Activated effector memory CD4-positive, alpha-beta T cell treated with anti-CD3 and anti-CD28 coated beads, Interleukin-2, amount 50 U/mL, for 16 hours (primary cell): ENCODE results near the gene ABCC4.

ENCODE experiments used
- DNase-seq: peaks from one replicate; pipeline ENCODE4 v3.0.0-alpha.2; 2020

The ABCC4 gene

DNA sequence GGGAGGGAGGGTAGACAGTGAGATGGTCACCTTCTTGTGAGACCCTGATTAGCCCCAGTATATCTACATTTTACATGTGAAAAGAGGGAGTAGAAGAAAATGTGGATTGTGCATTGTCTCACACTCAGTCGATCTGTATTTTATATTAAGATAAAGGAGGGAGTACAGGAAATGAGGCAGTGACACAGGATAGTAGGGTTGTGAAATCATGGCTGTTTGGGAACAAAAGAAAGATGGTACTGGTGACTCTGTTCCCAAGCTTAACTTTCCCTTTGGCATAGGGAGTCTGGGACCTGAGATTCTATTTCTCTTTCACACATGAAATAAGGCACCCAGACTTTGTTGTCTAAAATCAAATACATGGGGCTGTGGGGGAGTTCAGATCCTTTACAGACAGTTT lies 194.7 kb downstream of the ABCC4 start:
- DNase-seq, result no peak

DNA sequence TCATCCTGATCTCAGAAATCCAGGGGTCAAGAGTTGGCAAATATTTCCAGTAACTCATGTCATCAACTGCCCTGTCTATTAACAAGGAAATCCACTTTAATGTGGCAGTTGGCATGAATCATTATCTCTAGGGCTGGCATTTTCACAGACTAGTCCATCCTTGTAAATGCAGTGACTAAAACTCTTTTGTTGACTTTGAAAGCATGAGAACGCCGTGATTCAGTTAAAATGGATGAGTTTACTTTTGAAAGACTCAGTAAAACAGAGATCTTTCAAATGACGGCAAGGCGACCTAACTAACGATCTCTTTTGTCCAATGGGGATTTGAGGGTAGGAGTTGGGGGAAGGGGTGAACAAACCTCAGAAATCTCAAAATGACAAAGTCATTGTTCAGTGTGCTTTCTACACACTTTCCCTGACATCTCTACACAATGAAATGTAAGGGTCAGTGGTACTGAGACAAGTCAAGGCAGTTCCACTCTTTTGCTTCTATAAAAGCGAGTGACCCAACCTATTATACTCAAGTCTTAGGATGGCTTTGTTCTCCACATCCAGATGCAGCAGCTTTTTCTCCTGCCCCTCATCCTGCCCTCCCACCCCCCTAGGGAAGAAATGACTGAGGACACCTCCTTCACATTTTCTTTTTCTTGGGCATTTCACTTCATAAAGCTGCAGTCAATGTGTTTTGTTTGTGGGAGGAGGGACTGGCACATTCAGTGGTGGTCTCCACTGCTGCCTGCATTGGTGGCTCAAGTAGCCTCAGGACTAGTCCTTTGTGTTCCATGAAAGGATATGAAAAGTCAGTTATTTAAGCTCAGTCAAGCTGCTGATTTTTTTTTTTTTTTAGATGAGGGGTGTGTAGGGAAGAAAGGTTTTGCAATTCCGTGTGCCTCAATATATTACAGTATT lies 200.5 kb downstream of the ABCC4 start:
- no peak for DNase-seq

DNA sequence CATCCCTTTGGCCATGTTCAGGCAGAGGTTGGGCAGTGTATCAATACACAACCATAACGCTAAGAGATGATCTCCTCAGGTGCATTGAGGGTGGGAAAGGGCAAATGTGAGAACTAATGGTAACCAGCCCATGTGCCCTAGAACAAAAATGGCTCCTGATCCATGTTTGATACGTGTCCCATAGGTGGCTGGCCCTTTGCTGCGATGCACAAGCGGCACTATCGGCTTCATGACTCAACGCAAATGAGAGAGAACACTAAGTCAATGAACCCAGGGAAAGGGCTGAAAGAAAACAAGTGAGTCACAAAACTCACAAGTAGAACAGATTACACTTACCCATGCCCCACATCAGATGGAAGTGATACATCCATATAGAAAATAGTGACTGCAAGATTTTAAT lies 201.7 kb downstream of the ABCC4 start:
- no peak for DNase-seq

DNA sequence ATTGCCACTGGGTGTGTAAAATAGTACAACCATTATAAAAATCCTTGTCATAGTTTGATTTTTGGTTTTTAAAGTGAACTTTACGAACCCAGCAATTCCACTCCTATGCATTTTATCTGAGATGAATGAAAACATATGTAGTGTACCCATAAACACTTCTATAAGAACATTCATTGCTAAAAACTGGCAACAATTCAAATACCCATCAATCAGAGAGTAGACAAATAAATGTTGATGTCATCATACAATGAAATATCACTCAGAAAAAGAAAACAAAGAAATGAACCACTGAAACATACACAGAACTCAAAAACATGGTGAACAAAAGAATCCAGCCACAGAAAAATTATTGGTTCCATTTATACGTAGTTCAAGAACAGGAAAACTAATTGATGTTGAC lies 202.3 kb downstream of the ABCC4 start:
- no peak for DNase-seq

DNA sequence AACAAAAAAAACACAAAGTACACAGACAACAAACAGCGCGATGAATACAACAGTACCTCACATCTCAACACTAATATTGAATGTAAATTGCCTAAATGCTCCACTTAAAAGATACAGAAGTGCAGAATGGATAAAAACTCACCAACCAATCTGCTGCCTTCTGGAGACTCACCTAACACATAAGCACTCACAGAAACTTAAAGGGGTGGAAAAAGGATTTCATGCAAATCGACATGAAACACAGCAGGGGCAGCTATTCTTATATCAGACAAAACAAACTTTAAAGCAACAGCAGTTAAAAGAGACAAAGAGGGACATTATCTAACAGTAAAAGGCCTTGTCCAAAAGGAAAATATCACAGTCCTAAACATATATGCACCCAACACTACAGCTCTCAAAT lies 209.5 kb downstream of the ABCC4 start:
- no peak for DNase-seq

DNA sequence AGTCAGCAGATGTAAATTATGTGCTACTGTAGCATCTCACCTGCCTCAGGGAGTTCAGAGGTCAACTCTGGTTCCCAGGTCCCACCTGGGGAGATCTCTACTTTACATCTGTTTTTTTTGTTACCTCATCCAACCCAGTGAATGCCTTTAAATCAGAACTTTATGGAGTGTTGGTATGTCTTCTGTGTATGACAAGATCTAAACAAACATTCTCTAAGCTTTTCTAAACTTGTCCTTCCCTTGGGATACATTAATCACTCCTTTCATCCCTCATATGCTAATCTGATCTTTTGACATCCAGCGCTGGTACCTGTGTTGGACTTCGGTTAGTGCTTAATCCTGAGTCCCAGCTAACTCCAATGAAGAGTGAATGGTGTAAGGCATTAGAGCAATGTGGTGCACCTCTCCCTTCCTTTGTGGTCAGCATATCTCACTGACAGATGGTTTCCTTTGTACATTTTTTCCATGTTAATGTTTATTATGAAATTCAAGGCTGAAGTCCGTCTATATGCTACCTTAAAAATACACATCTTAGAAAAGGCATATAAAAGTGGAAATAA lies 213.4 kb downstream of the ABCC4 start:
- DNase-seq, result no peak

DNA sequence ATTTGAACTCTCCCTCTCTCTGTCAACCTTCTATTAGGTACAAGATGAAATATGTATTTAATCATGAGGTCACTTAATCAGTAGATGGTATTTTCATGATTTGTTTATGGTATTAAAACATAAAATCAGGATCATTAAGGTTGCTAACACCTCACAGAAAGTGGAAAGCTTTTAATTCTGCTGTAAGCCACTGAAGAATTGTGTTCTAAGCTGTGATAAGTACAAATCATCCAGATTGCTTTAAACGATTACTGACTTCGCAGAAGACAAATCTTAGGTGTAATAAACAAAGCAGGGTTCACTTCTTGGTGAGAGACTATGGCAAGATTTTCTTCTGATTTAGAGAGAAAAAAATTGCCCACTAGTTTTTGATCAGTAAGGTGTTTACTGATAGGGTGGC lies 214.5 kb downstream of the ABCC4 start:
- no peak for DNase-seq

DNA sequence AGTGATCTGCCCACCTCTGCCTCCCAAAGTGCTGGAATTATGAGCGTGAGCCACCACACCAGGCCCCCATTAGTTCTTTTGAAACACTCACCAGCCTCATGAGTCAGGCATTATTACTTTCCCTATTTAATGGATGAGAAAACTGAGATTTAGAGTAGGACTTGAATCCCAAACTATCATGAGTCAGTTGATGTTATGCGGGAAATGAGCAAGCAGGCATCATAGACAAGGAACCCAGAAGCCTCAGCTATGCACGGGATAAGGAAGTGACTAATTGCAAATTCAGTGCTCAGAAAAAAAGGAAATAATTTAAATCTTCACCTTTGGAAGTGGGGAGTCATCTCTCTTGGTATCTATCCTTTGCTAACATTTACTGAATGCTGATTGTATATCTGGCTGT lies 217.5 kb downstream of the ABCC4 start:
- no peak for DNase-seq

DNA sequence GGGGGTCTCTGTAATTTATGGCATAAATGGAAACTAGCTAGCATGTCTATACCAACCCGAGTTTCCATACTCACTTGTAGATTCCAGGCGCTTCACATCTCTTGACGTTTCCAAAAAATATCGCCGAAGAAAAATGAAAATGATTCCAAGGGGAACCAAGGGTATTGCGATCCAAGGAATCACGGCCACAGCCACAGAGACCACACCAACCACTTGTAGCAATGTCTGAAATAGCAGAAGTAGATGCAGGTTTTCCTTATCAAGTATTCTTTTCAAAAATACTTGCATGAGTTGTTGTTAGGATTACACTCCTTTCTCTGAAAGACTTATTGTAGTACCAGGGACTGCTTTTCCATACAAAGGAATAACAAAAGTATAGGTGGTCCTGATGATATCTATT lies 218.2 kb downstream of the ABCC4 start:
- no peak for DNase-seq

DNA sequence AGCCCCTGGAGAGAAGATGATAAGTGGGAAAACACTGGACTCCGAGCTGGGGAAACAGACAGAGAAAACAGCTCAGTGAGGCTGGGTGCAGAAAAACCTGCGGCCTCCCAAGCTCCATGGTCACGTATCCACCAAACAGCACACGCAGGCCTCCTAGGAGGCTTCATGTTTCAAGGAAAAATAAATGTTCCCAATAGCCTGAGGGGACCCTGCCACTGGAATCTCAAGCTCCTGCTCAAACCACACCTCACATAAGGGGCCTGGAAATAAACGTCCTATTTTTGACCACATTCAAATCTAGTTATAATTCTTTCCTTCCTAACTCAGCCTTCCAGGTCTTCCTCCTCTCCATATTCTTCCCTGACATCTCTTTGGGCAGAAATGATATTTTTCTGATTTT lies 225.7 kb downstream of the ABCC4 start:
- no peak for DNase-seq

DNA sequence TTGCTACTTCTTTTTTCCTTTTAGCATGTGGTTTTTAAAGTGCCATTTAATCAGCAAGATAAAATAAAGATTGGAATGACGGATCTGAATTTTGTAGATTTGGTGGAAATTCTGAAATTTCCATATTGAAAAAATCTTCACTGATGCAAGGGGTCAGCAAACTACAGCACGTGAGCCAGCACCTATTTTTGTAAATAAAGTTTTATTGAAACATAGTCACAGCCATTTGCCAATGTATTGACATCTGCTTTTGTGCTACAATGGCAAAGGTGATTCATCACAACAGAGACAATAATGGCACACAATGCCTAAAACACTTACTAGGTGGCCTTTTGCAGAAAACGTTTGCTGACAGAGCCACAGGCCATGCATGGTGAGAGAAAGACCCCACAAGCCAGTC lies 226.4 kb downstream of the ABCC4 start:
- no peak for DNase-seq

DNA sequence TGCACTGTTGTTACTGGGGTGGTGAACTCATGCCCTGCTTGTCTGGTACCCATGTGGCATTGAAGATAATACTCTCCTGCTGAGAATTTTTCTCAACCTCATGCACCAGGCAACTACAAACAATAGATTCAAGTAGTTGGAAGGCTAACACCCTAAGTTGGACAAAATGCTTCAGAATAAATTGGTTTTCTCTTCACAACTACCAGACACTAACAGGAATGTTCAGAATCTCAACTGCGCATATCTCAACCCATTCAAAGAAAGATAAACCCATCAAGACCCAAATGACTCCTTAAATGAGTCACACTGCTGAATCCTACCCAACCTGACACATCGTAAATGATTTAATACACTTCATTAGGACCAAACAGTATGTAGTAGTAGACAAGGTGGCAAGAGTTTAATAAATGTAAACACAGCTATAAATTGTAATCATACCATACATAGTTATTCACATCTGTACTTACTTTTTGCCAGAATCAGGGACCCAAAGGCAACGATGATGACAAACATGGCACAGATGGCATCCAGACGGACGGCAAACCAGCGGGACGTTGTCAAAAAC lies 227.4 kb downstream of the ABCC4 start:
- no peak for DNase-seq

DNA sequence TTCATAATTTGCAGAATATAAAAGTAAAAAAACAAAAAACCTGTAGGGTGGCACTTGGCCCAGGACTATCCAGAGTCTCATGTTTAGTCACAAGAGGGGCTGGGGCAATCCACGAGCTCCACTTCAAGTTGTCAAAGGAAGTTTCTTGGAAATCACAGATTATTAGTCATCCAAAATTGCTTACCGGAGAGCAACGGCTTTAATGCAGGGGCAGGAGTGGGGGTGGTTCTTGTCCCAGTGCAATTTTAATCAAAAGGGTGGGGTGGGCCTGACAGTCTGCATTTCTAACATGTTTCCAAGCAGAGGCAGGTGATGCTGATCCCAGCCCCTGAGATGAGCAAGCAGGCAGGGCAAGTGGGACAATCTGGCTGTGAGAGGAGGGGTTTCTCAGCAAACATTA lies 233.9 kb downstream of the ABCC4 start:
- no peak for DNase-seq

DNA sequence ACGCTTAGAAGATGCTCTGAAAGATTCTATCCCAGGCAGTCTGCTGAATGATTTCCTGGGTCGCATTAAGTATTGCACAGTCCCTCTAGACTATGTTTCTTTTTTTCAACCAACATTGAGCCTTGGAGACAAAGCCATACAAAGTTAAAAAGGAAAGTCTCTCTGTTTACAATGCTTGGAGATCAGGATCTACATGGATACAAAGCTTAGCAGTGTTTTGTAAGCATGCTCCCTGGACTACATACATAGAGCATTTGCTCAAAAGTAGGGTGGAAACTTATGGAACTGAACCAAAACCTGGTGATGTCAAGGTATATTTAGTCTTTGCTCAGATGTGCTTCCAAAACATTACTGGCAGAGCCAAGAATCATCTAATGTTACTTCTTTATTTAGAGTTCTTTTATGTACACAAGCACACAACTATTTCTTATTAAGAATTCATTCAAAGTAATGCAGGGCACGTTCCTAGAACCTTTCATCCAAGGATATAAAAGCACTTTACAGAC lies 241.2 kb downstream of the ABCC4 start:
- no peak for DNase-seq

DNA sequence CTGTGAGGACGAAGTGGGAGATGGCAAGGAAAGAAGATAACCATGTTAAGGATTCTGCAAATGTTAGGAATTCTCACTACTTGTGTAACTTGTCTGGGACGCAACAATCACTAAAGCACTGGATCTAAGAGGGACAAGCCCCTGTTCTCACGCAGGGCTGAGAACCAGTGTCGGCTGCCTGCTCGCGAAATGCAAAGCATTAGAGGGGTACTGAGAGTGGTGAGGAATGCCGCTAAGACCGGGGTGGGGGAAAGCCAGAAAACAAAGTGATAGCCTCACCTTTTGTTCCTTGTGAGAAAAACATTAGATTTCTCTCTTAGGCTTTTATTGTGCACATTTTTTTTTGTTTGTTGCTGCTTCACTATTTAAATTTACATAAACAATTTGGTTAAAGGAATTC lies 241.9 kb downstream of the ABCC4 start:
- no peak for DNase-seq

DNA sequence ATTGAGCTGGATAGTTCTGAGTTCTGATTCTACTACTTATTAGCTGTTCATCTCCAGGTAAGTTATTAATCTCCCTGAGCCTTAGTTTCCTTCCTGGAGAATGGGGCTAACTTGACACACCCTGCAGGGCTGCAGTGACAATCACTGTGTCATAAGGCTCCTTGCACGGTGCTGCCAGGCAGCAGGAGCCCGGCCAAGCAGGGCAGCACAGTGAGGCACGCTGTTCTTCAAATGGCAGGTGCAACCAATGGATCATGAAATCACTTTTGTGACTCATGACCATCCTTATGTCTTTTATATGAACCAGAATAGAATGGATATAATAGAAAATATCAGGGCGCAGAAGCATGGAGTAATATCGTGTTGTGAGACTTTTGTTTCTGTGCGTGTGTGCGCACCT lies 242.6 kb downstream of the ABCC4 start:
- DNase-seq, result no peak

DNA sequence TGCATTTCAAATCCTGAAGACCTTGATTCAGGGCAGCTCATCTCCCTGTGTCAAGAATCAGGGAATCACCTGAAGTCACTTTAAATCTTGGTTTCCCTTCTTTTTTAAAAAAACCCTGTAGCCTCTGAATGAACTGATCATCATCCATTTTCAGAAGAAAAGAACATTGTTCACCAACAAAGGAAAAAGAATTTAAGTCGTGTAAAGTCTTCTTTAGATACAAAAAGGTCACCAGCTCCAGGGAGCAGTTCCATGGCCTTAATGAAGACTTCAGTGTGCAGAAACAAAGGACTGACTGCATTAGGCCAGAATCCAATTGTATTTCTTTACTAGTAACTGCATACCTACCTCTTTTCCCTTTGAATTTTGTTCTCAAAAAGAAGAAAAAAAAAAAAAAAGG lies 245.0 kb downstream of the ABCC4 start:
- no peak for DNase-seq

DNA sequence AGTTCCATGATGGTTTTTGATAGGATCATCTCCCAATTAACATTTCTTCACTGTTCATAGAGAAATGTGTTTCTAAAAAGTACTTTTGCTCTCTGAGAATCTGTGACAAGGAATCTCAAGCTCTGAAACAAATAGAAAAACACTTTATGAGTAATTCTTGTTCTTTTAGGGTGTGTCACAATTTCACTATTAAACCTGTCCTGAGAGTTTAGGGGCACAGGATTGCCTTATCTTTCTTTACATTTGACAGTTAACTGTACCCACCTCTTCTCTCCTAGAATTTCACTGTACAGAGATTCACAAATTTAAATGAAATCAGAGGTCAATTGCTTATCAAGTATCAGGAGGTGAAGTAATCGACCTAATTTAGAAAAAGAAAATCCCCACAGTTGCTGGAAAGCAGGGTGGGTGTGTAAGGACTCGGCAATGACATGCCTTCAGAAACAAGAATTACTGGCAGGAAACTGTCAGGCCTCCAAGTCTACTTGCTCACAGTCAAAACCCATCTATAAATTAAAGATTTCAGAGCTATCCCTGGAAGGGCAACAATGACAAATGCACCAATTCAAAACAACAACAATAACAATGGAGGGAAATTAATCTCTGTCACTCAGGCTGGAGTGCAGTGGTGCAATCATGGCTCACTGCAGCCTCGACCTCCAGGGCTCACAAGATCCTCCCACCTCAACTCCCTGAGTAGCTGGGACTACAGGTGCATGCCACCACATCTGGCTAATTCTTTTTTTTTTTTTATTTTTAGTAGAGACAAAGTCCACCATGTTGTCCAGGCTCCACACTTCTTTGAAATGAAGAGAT lies 250.2 kb downstream of the ABCC4 start:
- no peak for DNase-seq

DNA sequence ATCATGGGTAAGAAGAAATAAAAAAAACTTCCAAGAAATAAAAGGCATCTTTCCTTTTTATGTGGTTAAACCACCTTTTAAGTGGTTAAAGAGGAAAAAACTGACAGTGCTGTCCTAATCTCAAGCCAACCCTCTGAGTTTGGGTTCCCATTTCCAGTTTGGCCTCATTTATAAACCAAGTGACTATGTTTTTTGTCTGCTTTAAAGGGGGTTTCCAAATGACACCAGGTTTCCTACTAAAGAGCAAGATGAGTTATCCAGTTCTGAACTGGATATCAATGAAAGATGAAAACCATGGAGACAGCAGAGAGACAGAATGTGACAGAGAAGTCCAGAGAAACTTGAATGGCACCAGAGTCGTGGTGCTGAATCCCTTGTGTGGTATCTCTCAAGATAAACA lies 251.5 kb downstream of the ABCC4 start:
- DNase-seq, result no peak

DNA sequence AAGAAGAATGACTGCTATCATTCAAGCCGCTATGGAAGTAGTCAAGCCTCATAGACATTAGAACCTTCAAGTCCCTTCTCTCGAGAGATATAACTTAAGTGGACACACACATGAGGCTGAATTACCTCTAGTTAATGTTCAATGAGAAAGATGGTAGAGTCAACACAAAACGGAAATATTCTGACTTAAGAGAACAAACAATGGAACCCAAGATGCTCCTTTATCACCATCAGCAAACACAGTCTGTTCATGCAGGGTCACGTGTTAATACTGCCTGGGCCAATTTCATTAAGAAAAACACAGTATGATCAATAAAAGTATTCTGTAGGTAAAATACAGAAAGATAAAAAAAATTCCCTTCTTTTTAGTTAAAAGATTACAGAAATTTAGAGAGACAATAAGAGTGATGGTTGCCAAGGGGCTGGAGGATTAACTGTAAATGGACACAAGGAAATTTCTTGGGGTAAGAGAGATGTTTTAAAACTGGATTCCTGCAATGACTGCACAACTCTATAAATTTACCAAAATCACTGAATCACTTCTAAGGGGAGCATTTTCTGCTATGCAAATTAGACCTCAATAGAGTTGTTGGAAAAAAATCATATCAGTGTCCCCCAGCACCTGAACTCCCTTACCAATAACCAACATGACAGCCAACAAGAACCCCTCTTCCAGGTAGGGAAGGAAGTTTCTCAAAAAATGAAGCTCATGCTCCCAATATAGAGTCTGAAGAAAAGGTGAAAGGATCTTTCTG lies 256.6 kb downstream of the ABCC4 start:
- DNase-seq, result no peak

DNA sequence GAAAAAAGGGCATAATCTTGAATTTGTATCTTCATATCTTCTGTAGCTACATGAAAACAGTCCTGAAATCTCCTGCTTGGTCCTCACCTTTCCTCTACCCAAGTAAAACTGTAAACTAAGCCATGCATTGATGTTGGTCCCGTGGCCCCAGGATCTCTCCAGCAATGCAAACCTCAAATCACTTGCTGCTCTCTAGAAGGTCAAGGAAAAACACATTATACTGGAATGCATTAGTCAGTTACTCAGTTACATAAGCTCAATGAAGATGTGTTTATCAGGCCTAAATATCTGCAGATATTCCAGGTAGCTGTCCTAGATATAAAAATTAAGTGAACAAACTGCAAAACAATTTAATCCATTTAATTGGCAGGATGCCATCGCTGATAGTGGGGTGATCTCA lies 261.8 kb downstream of the ABCC4 start:
- no peak for DNase-seq

DNA sequence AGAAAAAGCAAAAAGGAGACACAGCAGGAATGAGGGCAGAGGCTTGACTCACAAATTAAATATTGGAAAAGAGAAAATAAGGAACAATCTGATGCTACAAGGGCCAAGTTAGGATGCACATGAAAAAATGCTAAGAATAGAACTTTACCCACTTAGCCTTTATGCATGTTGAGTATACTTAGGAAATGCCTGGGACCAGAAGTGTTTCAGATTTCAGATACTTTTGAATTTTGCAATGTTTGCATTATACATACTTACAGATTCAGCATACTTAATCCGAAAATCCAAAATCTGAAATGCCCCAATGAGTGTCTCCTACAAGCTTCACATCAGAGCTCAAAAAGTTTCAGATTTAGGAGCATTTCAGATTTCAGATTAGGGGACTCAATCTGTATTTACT lies 262.3 kb downstream of the ABCC4 start:
- no peak for DNase-seq
